Kidney (tissue), 14 donors: ENCODE data around the gene SHLD3. TPM values are rescaled to one million over a fixed set of nuclear protein-coding genes. Genes with fewer than 3 reads are reported as not detected.
"Not testable (repeated sequence)": the region's sequence is repeated elsewhere in the genome, so short reads cannot be mapped to it uniquely, and the experiment has no call there.

Experiments
- DNase-seq, 5 donors: peaks; one replicate each; pipeline ENCODE4 v3.0.0-alpha.2; 2013 to 2020
- FAIRE-seq: peaks from 2 replicates; lab custom pipeline; 2012; peaks lifted over from hg19 to GRCh38; lab: Jason Lieb, UNC
- H3K27ac ChIP-seq, 2 donors: one replicate each; pipeline ENCODE4 v1.7.0; 2013; ENCODE audit warnings: low read depth in 2 of 2, low read length in 2 of 2, inconsistent platforms in 1 of 2
- H3K27me3 ChIP-seq: one replicate; pipeline ENCODE4 v1.7.1; 2013; ENCODE audit warnings: low read length, inconsistent platforms; ENCODE audit not compliant: control insufficient read depth, insufficient read depth
- H3K36me3 ChIP-seq, 3 donors: one replicate each; pipeline versions ENCODE4 v1.7.0 to v1.7.1; 2013; ENCODE audit warnings: low read length in 3 of 3, control low read depth in 1 of 3, inconsistent platforms in 1 of 3; ENCODE audit not compliant: insufficient read depth in 3 of 3, control insufficient read depth in 2 of 3
- H3K4me1 ChIP-seq, 3 donors: one replicate each; pipeline versions ENCODE4 v1.7.0 to v1.7.1; 2013; ENCODE audit warnings: low read length in 3 of 3, inconsistent platforms in 1 of 3, low read depth in 1 of 3; ENCODE audit not compliant: control insufficient read depth in 2 of 3, insufficient read depth in 2 of 3
- H3K4me3 ChIP-seq, 3 donors: one replicate each; pipeline versions ENCODE4 v1.7.0 to v1.8.1; 2013; ENCODE audit warnings: low read length in 3 of 3, control low read depth in 1 of 3, inconsistent platforms in 1 of 3
- H3K9ac ChIP-seq, 3 donors: one replicate each; pipeline versions ENCODE4 v1.7.0 to v1.7.1; 2013; ENCODE audit warnings: low read length in 3 of 3, control low read depth in 1 of 3, inconsistent platforms in 1 of 3
- H3K9me3 ChIP-seq, 3 donors: one replicate each; pipeline versions ENCODE4 v1.7.0 to v1.7.1; 2013; ENCODE audit warnings: low read length in 3 of 3, control low read depth in 1 of 3, inconsistent platforms in 1 of 3; ENCODE audit not compliant: control insufficient read depth in 2 of 3, insufficient read depth in 1 of 3
- CTCF ChIP-seq: IDR thresholded peaks from 3 replicates; pipeline ENCODE4 v1.5.1; 2012; ENCODE audit warnings: mild to moderate bottlenecking, moderate library complexity, borderline replicate concordance; ENCODE audit not compliant: insufficient read depth; ENCODE audit errors: extremely low read depth
- intact Hi-C: fragments of 100-400 bp; cut with DNase I; formaldehyde crosslinking; loops from one replicate; pipeline ENCODE4 v1.11.1; 2022
- polyA plus RNA-seq: library from polyadenylated mRNA; stranded (reverse); fragments of 350-450 nt; fragmentation: Illumina TruSeq; extraction: RNeasy Lipid Tissue Mini Kit (QIAGEN cat#74804); gene quantifications from one replicate; pipeline ENCODE4 v1.2.3, GENCODE V29; 2014; ENCODE audit warnings: low read depth, low replicate concordance; ENCODE audit not compliant: insufficient read depth
- total RNA-seq: library from RNA; stranded (reverse); fragmentation: NEBNext Ultra II Directional; extraction: Animal tissue kit (Norgen Biotek cat#: 25700); gene quantifications from one replicate; pipeline ENCODE4 v1.2.1, GENCODE V29; 2021
- donor health status: control.
- donor health status: control.
- donor health status: control.
- donor health status: control.
- donor health status: control.
- donor health status: DM: yes; HTN: yes; CAD: no.
- donor health status: Normal renal cell carcinoma (clear cell type).

SHLD3 gene
- total and polyA plus RNA-seq, 2 donors from 2014 or later = 2.5 TPM

- Histone ChIP-seq H3K27me3 (no peaks in the 10 kb centered on the region), H3K4me3 (no peak overlapping the region), H3K36me3 (no peaks in the 10 kb centered on the region), H3K9me3 (no peaks in the 10 kb centered on the region), H3K4me1 (no peaks in the 10 kb centered on the region), H3K27ac (no peak overlapping the region), H3K9ac (no peak overlapping the region)
- TF ChIP-seq CTCF = no peak
- FAIRE-seq (no peak), DNase-seq (no peak)
- intact Hi-C loops = no loop called here
These were observed 43.9 kb downstream of the SHLD3 start for GRCh38 chr5:65668696-65669095.

GRCh38 chr5:65672796-65673195, 48.0 kb downstream of the SHLD3 start:
- H3K36me3 ChIP-seq = no peaks in the 10 kb centered on the region
- H3K27ac ChIP-seq = no peak overlapping the region
- no peak overlapping the region for H3K9ac ChIP-seq
- DNase-seq (no peak), FAIRE-seq (no peak)
- no peaks in the 10 kb centered on the region for H3K27me3 ChIP-seq
- no peak overlapping the region for H3K4me3 ChIP-seq
- no peaks in the 10 kb centered on the region for H3K9me3 ChIP-seq
- H3K4me1 ChIP-seq = no peaks in the 10 kb centered on the region
- no peak for TF ChIP-seq CTCF
- intact Hi-C loops = no loop called here

GRCh38 chr5:65674749-65675148, 49.9 kb downstream of the SHLD3 start:
- H3K9ac ChIP-seq = no peak overlapping the region
- no peak overlapping the region for H3K27ac ChIP-seq
- H3K27me3 ChIP-seq = no peaks in the 10 kb centered on the region
- DNase-seq (no peak), FAIRE-seq (no peak)
- no peaks in the 10 kb centered on the region for H3K4me1 ChIP-seq
- H3K4me3 ChIP-seq = no peak overlapping the region
- no peak for TF ChIP-seq CTCF
- no peaks in the 10 kb centered on the region for H3K9me3 ChIP-seq
- intact Hi-C loops = no loop called here
- H3K36me3 ChIP-seq = no peaks in the 10 kb centered on the region

- not testable (repeated sequence) for H3K9me3 ChIP-seq
These were observed 51.2 kb downstream of the SHLD3 start for GRCh38 chr5:65676056-65676455.

More at GRCh38 chr5:65676056-65676455, 51.2 kb downstream of the SHLD3 start:
- H3K27me3 ChIP-seq, DNase-seq, H3K36me3 ChIP-seq, H3K4me1 ChIP-seq, FAIRE-seq, intact Hi-C loops, H3K4me3 ChIP-seq, H3K27ac ChIP-seq, H3K9ac ChIP-seq: not testable (repeated sequence)

Other genes with a start within 250 kb of the SHLD3 start
- gene ADAMTS6, start 143.1 kb upstream of the SHLD3 start, total RNA-seq = 6.7 TPM
- gene ADAMTS6, start 143.1 kb upstream of the SHLD3 start, polyA plus RNA-seq = 0.32 TPM
- gene CENPK, start 61.9 kb upstream of the SHLD3 start, total RNA-seq = 3.5 TPM
- gene CENPK, start 61.9 kb upstream of the SHLD3 start, polyA plus RNA-seq = not detected
- 29.7 TPM for gene PPWD1, start 61.7 kb upstream of the SHLD3 start, total RNA-seq
- gene PPWD1, start 61.7 kb upstream of the SHLD3 start, polyA plus RNA-seq = 16.5 TPM
- gene TRIM23, start 694 bp upstream of the SHLD3 start, total RNA-seq = 15.2 TPM
- 4.4 TPM for gene TRIM23, start 694 bp upstream of the SHLD3 start, polyA plus RNA-seq
- 24.3 TPM for gene TRAPPC13, start within 50 bp of the SHLD3 start, total RNA-seq
- gene TRAPPC13, start within 50 bp of the SHLD3 start, polyA plus RNA-seq = 22.0 TPM
- gene SGTB, start 97.1 kb downstream of the SHLD3 start, total RNA-seq = 8.8 TPM
- 1.6 TPM for gene SGTB, start 97.1 kb downstream of the SHLD3 start, polyA plus RNA-seq
- 25.0 TPM for gene NLN, start 97.2 kb downstream of the SHLD3 start, total RNA-seq
- 6.2 TPM for gene NLN, start 97.2 kb downstream of the SHLD3 start, polyA plus RNA-seq